Measurements from ENCODE around the gene LRRC72.

- TF ChIP-seq TAF1 (IDR thresholded peaks at IDR 0.05; ENCODE audit: borderline replicate concordance, low read depth, low read length), result no peak
- TF ChIP-seq POLR2AphosphoS5 (IDR thresholded peaks at IDR 0.05; ENCODE audit: low read depth, low read length), result no peak
Measured at GRCh38 chr7:16515785-16516685, 10.6 kb upstream of the LRRC72 start.

All from GM12892 (cell line).